Fibroblast of lung (primary cell): ENCODE results near the gene GGT7. TPM values are rescaled to one million over a fixed set of nuclear protein-coding genes. Genes with fewer than 3 reads are reported as not detected.

Source experiments
- DNase-seq, 2 donors: peaks; one replicate each; pipeline versions ENCODE4 v3.0.0 to v3.0.0-alpha.2; 2010; ENCODE audit warnings: low read depth in 2 of 2
- H2AFZ ChIP-seq: 2 replicates; pipeline ENCODE4 v1.5.1; 2012; ENCODE audit warnings: low read length, control low read depth, inconsistent platforms
- H3K27ac ChIP-seq: 2 replicates; pipeline ENCODE4 v1.5.1; 2011; ENCODE audit warnings: low read length, control low read depth; ENCODE audit not compliant: insufficient read depth
- H3K27me3 ChIP-seq: 2 replicates; pipeline ENCODE4 v1.5.1; 2011; ENCODE audit warnings: mild to moderate bottlenecking, low read length; ENCODE audit not compliant: control insufficient read depth, insufficient read depth
- H3K36me3 ChIP-seq: 2 replicates; pipeline ENCODE4 v1.5.1; 2011; ENCODE audit warnings: low read length; ENCODE audit not compliant: control insufficient read depth, insufficient read depth
- H3K4me1 ChIP-seq: 2 replicates; pipeline ENCODE4 v1.5.1; 2011; ENCODE audit warnings: low read length; ENCODE audit not compliant: control insufficient read depth, insufficient read depth; ENCODE audit errors: extremely low read depth
- H3K4me2 ChIP-seq: 2 replicates; pipeline ENCODE4 v1.5.1; 2011; ENCODE audit warnings: low read length, control low read depth; ENCODE audit not compliant: insufficient read depth; ENCODE audit errors: extremely low read depth
- H3K4me3 ChIP-seq, 4 experiments: fragments of 200-600 bp in 1 of 4; sonication (generic) in 1 of 4; replicated peaks in 1 of 4; 2 replicates each; pipeline ENCODE4 v1.5.1; 2011 to 2016; ENCODE audit warnings: low read length in 4 of 4, low read depth in 3 of 4, mild to moderate bottlenecking in 3 of 4, control low read depth in 2 of 4, inconsistent platforms in 1 of 4, mixed read lengths in 1 of 4; ENCODE audit not compliant: insufficient read depth in 1 of 4; ENCODE audit errors: control extremely low read depth in 1 of 4
- H3K79me2 ChIP-seq: 2 replicates; pipeline ENCODE4 v1.5.1; 2012; ENCODE audit warnings: mild to moderate bottlenecking, low read length, inconsistent platforms; ENCODE audit not compliant: control insufficient read depth, insufficient read depth
- H3K9ac ChIP-seq: 2 replicates; pipeline ENCODE4 v1.5.1; 2011; ENCODE audit warnings: mild to moderate bottlenecking, low read length, control low read depth; ENCODE audit not compliant: insufficient read depth
- H3K9me3 ChIP-seq: 2 replicates; pipeline ENCODE4 v1.5.1; 2012; ENCODE audit warnings: low read depth, low read length; ENCODE audit not compliant: control insufficient read depth, insufficient read depth
- H4K20me1 ChIP-seq: 2 replicates; pipeline ENCODE4 v1.5.1; 2011; ENCODE audit warnings: low read length; ENCODE audit not compliant: control insufficient read depth, insufficient read depth; ENCODE audit errors: extremely low read depth
- EZH2 ChIP-seq: IDR thresholded peaks from 2 replicates; pipeline ENCODE4 v1.5.1; 2012; ENCODE audit warnings: low read length, control low read depth, mild to moderate bottlenecking; ENCODE audit errors: missing control alignments
- polyA plus RNA-seq, 2 donors: library from polyadenylated mRNA; depleted of rRNA in 1 of 2; stranded (reverse) in 1 of 2; unstranded in 1 of 2; fragments of >200 nt; gene quantifications; 2 replicates each; pipeline ENCODE4 v1.2.1, GENCODE V29; 2011 to 2012; ENCODE audit warnings: missing spikeins in 1 of 2
- total RNA-seq: library from RNA; depleted of rRNA; stranded (reverse); fragments of >200 nt; gene quantifications from 2 replicates; pipeline ENCODE4 v1.2.1, GENCODE V29; 2014
- TF ChIP-seq, protein P1 (sequence below), 2 donors: IDR thresholded peaks in 1 of 2; conservative IDR thresholded peaks in 1 of 2; 1 replicate in 1 of 2; 2 replicates in 1 of 2; pipeline ENCODE4 v1.5.1; 2011 to 2012; ENCODE audit warnings: low read length in 2 of 2, control low read depth in 1 of 2, inconsistent platforms in 1 of 2, low read depth in 1 of 2, mild to moderate bottlenecking in 1 of 2

The GGT7 gene
- total and polyA plus RNA-seq, 2 donors (not counting 1 experiment from before 2014, with no cell fraction given) = 10.3 to 15.2 TPM

GRCh38 chr20:34850969-34851368 lies 21.7 kb downstream of the GGT7 start:
- Histone ChIP-seq H3K36me3 (peaks cover 4% of the 10 kb centered on the region), H2AFZ (no peak overlapping the region), H3K9ac (no peak overlapping the region), H3K4me2 (no peak overlapping the region), H3K9me3 (no peaks in the 10 kb centered on the region), H3K4me1 (no peaks in the 10 kb centered on the region), H3K4me3 (no peak overlapping the region), H3K27me3 (no peaks in the 10 kb centered on the region), H3K27ac (no peak overlapping the region), H3K79me2 (no peaks in the 10 kb centered on the region), H4K20me1 (no peaks in the 10 kb centered on the region)
- TF ChIP-seq EZH2 = no peak
- TF ChIP-seq, protein P1, sequence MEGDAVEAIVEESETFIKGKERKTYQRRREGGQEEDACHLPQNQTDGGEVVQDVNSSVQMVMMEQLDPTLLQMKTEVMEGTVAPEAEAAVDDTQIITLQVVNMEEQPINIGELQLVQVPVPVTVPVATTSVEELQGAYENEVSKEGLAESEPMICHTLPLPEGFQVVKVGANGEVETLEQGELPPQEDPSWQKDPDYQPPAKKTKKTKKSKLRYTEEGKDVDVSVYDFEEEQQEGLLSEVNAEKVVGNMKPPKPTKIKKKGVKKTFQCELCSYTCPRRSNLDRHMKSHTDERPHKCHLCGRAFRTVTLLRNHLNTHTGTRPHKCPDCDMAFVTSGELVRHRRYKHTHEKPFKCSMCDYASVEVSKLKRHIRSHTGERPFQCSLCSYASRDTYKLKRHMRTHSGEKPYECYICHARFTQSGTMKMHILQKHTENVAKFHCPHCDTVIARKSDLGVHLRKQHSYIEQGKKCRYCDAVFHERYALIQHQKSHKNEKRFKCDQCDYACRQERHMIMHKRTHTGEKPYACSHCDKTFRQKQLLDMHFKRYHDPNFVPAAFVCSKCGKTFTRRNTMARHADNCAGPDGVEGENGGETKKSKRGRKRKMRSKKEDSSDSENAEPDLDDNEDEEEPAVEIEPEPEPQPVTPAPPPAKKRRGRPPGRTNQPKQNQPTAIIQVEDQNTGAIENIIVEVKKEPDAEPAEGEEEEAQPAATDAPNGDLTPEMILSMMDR (conservative IDR thresholded peaks at IDR 0.05 in 1 of 2, IDR thresholded peaks at IDR 0.05 in 1 of 2; ENCODE audit: low read depth in 1 of 2, low read length in 2 of 2) = no peak
- DNase-seq = peak in 1 of 2 donors; percentile 20

- Histone ChIP-seq H3K4me2 (no peak overlapping the region), H3K9ac (no peak overlapping the region), H2AFZ (no peak overlapping the region), H3K27me3 (no peaks in the 10 kb centered on the region), H3K36me3 (peaks cover 4% of the 10 kb centered on the region), H3K4me1 (no peaks in the 10 kb centered on the region), H3K9me3 (no peaks in the 10 kb centered on the region), H3K4me3 (no peak overlapping the region), H3K27ac (no peak overlapping the region), H3K79me2 (no peaks in the 10 kb centered on the region), H4K20me1 (no peaks in the 10 kb centered on the region)
- TF ChIP-seq, protein P1 (conservative IDR thresholded peaks at IDR 0.05 in 1 of 2, IDR thresholded peaks at IDR 0.05 in 1 of 2; ENCODE audit: low read depth in 1 of 2, low read length in 2 of 2) = no peak
- TF ChIP-seq EZH2 = no peak
- no peak for DNase-seq
Observed at GRCh38 chr20:34849778-34850177, 22.9 kb downstream of the GGT7 start.

DNA sequence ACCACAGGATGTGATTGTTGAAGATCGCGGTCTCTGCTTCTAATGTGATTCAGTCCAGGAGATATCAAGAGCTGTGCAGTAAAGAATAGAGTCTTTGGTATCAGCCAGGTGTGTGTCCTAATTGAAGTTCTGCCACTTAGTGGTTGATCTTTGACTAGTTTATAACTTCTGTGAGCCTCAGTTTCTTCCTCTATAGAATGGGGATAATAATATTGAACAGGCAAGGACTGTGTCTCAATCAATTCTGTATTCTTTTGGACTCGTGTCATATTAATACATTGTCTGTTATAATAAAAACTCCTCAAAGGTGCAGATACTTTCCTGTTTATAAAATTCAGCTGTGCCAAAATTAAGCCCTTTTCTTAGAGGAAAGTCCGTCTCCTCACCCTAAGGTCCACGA lies 24.1 kb downstream of the GGT7 start:
- H3K4me2 ChIP-seq = no peak overlapping the region
- H3K4me1 ChIP-seq = no peaks in the 10 kb centered on the region
- H3K27me3 ChIP-seq = no peaks in the 10 kb centered on the region
- no peaks in the 10 kb centered on the region for H3K79me2 ChIP-seq
- no peaks in the 10 kb centered on the region for H4K20me1 ChIP-seq
- no peak overlapping the region for H2AFZ ChIP-seq
- DNase-seq = no peak
- no peak overlapping the region for H3K27ac ChIP-seq
- H3K4me3 ChIP-seq = no peak overlapping the region
- H3K9me3 ChIP-seq = no peaks in the 10 kb centered on the region
- peaks cover 4% of the 10 kb centered on the region for H3K36me3 ChIP-seq
- H3K9ac ChIP-seq = no peak overlapping the region
- TF ChIP-seq, protein P1 (conservative IDR thresholded peaks at IDR 0.05 in 1 of 2, IDR thresholded peaks at IDR 0.05 in 1 of 2; ENCODE audit: low read depth in 1 of 2, low read length in 2 of 2) = no peak
- TF ChIP-seq EZH2 = no peak
